Myometrial cell (primary cell): Measurements from ENCODE around the gene HNRNPR. TPM values are rescaled to one million over a fixed set of nuclear protein-coding genes. Genes with fewer than 3 reads are reported as not detected.

ENCODE experiments used
- total RNA-seq: library from RNA; depleted of rRNA; stranded (reverse); fragments of >200 nt; gene quantifications from 2 replicates; pipeline ENCODE4 v1.2.3, GENCODE V29; 2015

HNRNPR gene
- total RNA-seq = 63.1 and 86.5 TPM in 2 replicates

GRCh38 chr1:23344111-23344986 is at the start of gene HNRNPR:
Gene HNRNPR, minus strand, starts transcription at chr1:23344284. Its CDS starts 3,276 bp downstream, at chr1:23341008.

GRCh38 chr1:23369335-23370013 is 25.4 kb upstream of the HNRNPR start, which contains the start of gene ZNF436:
Gene ZNF436, minus strand, starts transcription at chr1:23369836. Its CDS starts 1,831 bp downstream, at chr1:23368005.

Other genes starting within 250 kb of the HNRNPR start
- 16.1 and 20.8 TPM in 2 replicates for gene LUZP1, start 175.4 kb downstream of the HNRNPR start, total RNA-seq
- not detected in 2 replicates for gene HTR1D, start 126.8 kb downstream of the HNRNPR start, total RNA-seq
- gene ZNF436, start 25.6 kb upstream of the HNRNPR start, total RNA-seq = 5.8 and 9.7 TPM in 2 replicates
- 3.0 and 4.6 TPM in 2 replicates for gene TCEA3, start 80.5 kb upstream of the HNRNPR start, total RNA-seq
- gene ASAP3, start 139.9 kb upstream of the HNRNPR start, total RNA-seq = 35.7 and 39.3 TPM in 2 replicates
- 0.53 and 0.86 TPM in 2 replicates for gene E2F2, start 186.9 kb upstream of the HNRNPR start, total RNA-seq
- 33.7 and 41.8 TPM in 2 replicates for gene ID3, start 215.2 kb upstream of the HNRNPR start, total RNA-seq